ENCODE data around the gene LOXHD1. TPM values are rescaled to one million over a fixed set of nuclear protein-coding genes. Genes with fewer than 3 reads are reported as not detected.
A peak's percentile ranks its signal among the peaks of the same experiment; 100 is the strongest.

The LOXHD1 gene
- polyA plus RNA-seq, 6 donors from 2014 or later = not detected

GRCh38 chr18:46680784-46681695 lies 24.0 kb upstream of the LOXHD1 start:
- H3K36me3 Mint-ChIP-seq = no peaks in the 10 kb centered on the region
- H3K9me3 Mint-ChIP-seq = no peaks in the 10 kb centered on the region
- no peaks in the 10 kb centered on the region for H3K27me3 Mint-ChIP-seq
- no peak for DNase-seq
- H3K4me3 Mint-ChIP-seq = no peak overlapping the region
- H3K27ac Mint-ChIP-seq = peak overlapping the region in 1 of 6 donors; percentile 25
- H3K4me1 Mint-ChIP-seq = peaks cover 0 to 6% (median 0%) of the 10 kb centered on the region in 3 donors
- ATAC-seq (ENCODE audit: low read depth in 2 of 2) = no peak

DNA sequence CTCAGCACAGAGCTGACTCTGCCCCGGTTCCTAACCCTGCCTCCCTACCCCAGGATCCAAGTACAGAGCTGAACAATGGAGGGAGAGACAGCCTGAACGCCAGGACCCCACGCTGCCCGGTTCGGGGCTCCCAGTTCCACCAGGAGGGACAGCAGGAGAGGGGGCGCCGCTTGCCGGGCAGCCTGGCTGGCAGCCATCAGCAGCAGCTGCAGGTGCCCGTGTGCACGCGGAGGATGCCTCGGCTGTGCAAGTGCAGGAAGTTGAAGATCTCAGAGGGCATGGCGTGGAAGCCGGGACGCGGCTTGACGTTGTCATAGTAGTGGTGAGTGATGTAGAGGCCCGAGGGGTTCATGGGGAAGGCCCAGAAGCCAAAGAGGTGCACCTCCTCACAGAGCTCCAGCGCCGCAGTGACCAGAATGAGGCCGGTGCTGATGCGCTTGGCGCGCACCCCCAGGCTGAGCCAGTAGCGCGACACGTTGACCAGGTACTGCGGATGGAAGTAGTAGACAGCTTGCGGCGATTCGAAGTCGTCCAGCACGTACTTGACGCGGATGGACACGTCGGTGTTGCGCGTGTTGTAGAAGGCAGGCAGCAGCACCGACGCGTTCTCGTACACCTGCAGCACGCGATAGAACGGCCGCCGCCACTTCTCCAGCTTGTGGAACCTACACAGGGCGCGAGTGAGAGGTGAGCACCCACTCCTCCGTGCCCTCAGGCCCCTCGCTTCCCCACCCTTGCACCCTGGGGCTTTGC lies 23.0 kb upstream of the LOXHD1 start:
- Mint-ChIP-seq H3K9me3 (no peaks in the 10 kb centered on the region), H3K4me1 (peaks cover 0 to 6% (median 0%) of the 10 kb centered on the region in 3 donors)

DNA sequence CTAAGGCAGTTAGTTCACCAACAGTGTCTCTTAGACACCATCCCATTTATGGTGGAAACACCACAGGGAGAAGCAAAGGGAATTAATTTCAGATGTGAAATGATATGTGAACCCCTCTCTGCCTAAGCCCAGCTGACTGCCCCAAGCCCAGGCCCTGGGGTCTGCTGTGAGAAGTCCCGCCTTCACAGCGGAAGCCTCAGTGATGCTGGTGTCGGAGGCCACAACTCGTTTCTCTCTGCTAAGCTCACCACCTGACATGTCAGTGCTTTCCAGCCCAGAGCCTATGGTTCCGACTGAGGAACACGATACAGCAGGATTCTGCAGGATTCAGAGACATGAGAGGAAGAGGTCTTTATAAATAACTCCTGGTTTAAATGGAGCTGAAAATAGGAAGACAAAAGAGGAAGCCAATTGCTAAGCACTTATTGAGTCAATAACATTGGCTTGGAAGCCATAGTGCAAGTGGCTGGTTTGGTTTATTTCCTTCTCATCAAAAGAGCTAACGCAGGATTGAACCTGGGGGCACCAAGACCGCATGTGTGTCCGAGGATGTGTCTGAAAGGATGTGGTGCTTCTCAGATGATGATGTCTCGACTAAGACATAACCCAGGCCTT lies 21.9 kb upstream of the LOXHD1 start:
- peaks cover 0 to 18% (median 16%) of the 10 kb centered on the region in 3 donors for H3K27me3 Mint-ChIP-seq
- no peak overlapping the region for H3K4me3 Mint-ChIP-seq
- ATAC-seq (ENCODE audit: low read depth in 2 of 2) (no peak), DNase-seq (no peak)
- H3K9me3 Mint-ChIP-seq = no peaks in the 10 kb centered on the region
- no peaks in the 10 kb centered on the region for H3K36me3 Mint-ChIP-seq
- peaks cover 0 to 6% (median 0%) of the 10 kb centered on the region in 3 donors for H3K4me1 Mint-ChIP-seq
- no peak overlapping the region for H3K27ac Mint-ChIP-seq

More for the DNA sequence above, 23.0 kb upstream of the LOXHD1 start:
- Mint-ChIP-seq H3K27me3 (peaks cover 0 to 7% (median 5%) of the 10 kb centered on the region in 3 donors), H3K4me3 (no peak overlapping the region), H3K27ac (peak overlapping the region in 1 of 6 donors; percentile 18), H3K36me3 (no peaks in the 10 kb centered on the region)
- DNase-seq (no peak), ATAC-seq (ENCODE audit: low read depth in 2 of 2) (no peak)

DNA sequence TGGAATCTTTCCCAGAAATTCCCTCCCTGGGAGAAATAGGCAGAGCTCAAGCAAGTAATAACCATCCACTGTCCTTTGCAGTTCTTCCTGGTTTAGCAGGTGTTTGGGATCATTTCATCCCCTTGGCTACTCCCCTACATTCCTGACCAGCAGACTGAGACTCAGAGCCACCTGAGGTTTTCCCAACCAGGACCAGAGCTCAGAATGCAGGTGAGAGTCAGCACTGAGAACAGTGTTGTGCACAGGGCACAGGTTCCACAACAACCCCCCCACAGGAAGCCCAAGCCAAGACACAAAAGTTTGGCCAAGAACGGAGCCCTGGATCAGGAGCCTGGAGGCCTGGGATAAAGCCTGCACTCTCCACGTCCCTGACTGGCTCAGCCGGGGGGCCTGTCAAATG lies 21.0 kb upstream of the LOXHD1 start:
- Mint-ChIP-seq H3K4me3 (no peak overlapping the region), H3K9me3 (no peaks in the 10 kb centered on the region), H3K36me3 (no peaks in the 10 kb centered on the region), H3K4me1 (peaks cover 0 to 6% (median 0%) of the 10 kb centered on the region in 3 donors), H3K27ac (no peak overlapping the region), H3K27me3 (peaks cover 0 to 20% (median 19%) of the 10 kb centered on the region in 3 donors)
- ATAC-seq (ENCODE audit: low read depth in 2 of 2) = no peak
- DNase-seq = no peak

- Mint-ChIP-seq H3K27ac (no peak overlapping the region), H3K4me1 (peaks cover 0 to 6% (median 0%) of the 10 kb centered on the region in 3 donors), H3K27me3 (peaks cover 0 to 20% (median 19%) of the 10 kb centered on the region in 3 donors), H3K9me3 (no peaks in the 10 kb centered on the region), H3K36me3 (no peaks in the 10 kb centered on the region), H3K4me3 (no peak overlapping the region)
- DNase-seq = no peak
- no peak for ATAC-seq (ENCODE audit: low read depth in 2 of 2)
Measured at GRCh38 chr18:46677611-46678010, 20.6 kb upstream of the LOXHD1 start.

DNA sequence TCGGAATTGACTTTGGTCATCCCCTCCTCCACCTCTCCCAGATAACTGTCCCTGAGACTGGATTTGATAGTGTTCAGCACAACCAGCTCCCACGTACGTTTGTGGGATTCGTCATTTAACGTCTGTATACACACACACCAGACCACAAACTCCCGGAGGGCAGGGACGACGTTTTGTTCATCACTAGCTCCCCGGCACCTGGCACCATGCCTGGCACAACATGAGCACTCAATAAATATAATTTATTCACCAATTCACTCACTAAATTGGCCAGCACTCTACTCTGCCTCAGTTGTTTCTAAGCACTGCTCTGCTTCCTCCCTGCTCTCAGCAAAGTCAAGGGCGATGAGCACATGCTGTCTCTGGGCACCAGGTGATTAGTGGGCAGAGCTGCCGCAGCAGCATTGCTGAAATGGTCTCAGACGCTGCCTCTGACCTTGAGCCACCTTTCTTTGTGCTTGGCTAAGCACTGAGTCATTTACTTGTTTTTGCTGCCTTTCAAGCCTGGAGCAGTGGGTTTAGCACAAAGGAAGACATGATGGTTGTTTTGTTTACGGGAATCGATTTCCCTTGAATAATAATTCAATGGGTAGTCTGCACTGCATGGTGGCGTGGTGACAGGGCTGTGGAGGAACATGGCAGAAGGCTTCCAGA lies 19.3 kb upstream of the LOXHD1 start:
- H3K4me1 Mint-ChIP-seq = peaks cover 0 to 4% (median 2%) of the 10 kb centered on the region in 3 donors
- ATAC-seq (ENCODE audit: low read depth in 2 of 2) (no peak), DNase-seq (no peak)
- peaks cover 0 to 20% (median 19%) of the 10 kb centered on the region in 3 donors for H3K27me3 Mint-ChIP-seq
- H3K9me3 Mint-ChIP-seq = no peaks in the 10 kb centered on the region
- H3K4me3 Mint-ChIP-seq = no peak overlapping the region
- H3K36me3 Mint-ChIP-seq = no peaks in the 10 kb centered on the region
- no peak overlapping the region for H3K27ac Mint-ChIP-seq

- Mint-ChIP-seq H3K9me3 (no peaks in the 10 kb centered on the region), H3K27ac (no peak overlapping the region), H3K4me3 (no peak overlapping the region), H3K4me1 (peaks cover 0 to 2% (median 0%) of the 10 kb centered on the region in 3 donors), H3K36me3 (no peaks in the 10 kb centered on the region), H3K27me3 (peaks cover 0 to 20% (median 19%) of the 10 kb centered on the region in 3 donors)
- ATAC-seq (ENCODE audit: low read depth in 2 of 2) = no peak
- no peak for DNase-seq
Measured at GRCh38 chr18:46675112-46675511, 18.1 kb upstream of the LOXHD1 start.

DNA sequence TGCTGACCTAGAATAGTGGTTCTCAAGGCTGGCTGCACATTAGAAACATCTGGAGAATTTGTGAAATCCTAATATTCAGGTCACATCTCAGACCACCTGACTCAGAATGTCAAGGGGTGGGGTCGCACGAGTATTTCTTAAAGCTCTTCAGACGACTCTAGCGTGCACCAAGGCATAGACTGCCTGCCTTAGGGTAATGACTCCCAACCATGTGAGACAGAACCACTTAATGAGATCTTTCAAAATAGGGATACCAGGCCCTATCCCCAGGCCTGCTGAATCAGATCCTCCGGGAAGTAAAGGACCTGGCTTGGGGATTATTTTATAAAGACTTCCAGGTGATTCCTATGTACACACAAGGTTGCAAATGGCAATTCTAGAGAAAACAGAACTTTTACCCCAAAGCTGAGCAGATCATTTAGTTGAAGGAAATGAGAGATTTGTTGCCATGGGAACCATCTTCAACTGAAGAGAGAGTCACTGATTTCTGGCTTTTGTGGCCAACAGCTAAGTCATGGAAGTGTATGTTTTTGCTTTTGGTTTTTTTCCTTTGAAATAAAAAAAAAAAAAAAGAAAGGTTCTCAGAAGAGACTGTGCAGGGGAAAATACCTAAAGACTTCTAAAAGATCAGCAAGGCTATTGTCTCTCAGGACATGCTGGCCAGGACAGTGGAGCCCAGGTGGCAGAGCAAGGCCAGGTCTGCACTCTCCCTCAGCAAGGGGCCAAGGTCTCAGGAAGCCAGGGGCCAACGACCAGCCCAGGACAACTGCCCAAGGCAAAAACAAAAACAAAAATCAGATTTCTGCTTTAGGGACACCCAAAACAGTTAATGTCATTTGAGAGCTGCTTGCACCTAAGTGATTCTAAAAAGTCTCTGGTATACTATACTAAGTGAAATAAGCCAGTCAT lies 15.3 kb upstream of the LOXHD1 start:
- no peak overlapping the region for H3K4me3 Mint-ChIP-seq
- H3K27ac Mint-ChIP-seq = no peak overlapping the region
- H3K27me3 Mint-ChIP-seq = peaks cover 0 to 36% (median 30%) of the 10 kb centered on the region in 3 donors
- H3K9me3 Mint-ChIP-seq = no peaks in the 10 kb centered on the region
- peaks cover 0 to 2% (median 0%) of the 10 kb centered on the region in 3 donors for H3K4me1 Mint-ChIP-seq
- ATAC-seq (ENCODE audit: low read depth in 2 of 2) (no peak), DNase-seq (no peak)
- H3K36me3 Mint-ChIP-seq = no peaks in the 10 kb centered on the region

- no peak for ATAC-seq (ENCODE audit: low read depth in 2 of 2)
- no peak overlapping the region for H3K4me3 Mint-ChIP-seq
- no peaks in the 10 kb centered on the region for H3K36me3 Mint-ChIP-seq
- H3K27ac Mint-ChIP-seq = no peak overlapping the region
- peaks cover 0 to 2% (median 0%) of the 10 kb centered on the region in 3 donors for H3K4me1 Mint-ChIP-seq
- H3K9me3 Mint-ChIP-seq = peaks cover 0 to 1% (median 0%) of the 10 kb centered on the region in 7 donors
- no peak for DNase-seq
- peaks cover 11 to 30% (median 25%) of the 10 kb centered on the region in 3 donors for H3K27me3 Mint-ChIP-seq
Measured at GRCh38 chr18:46668694-46669093, 11.7 kb upstream of the LOXHD1 start.

- Mint-ChIP-seq H3K9me3 (peaks cover 0 to 3% (median 0%) of the 10 kb centered on the region in 7 donors), H3K4me3 (no peak overlapping the region), H3K36me3 (no peaks in the 10 kb centered on the region), H3K4me1 (peaks cover 0 to 2% (median 0%) of the 10 kb centered on the region in 3 donors), H3K27ac (no peak overlapping the region), H3K27me3 (peaks cover 14 to 36% (median 27%) of the 10 kb centered on the region in 3 donors)
- no peak for ATAC-seq (ENCODE audit: low read depth in 2 of 2)
- DNase-seq = no peak
Measured at GRCh38 chr18:46668135-46668534, 11.1 kb upstream of the LOXHD1 start.

GRCh38 chr18:46663539-46663938 lies 6.5 kb upstream of the LOXHD1 start:
- ATAC-seq (ENCODE audit: low read depth in 2 of 2) (no peak), DNase-seq (no peak)
- no peaks in the 10 kb centered on the region for H3K36me3 Mint-ChIP-seq
- no peaks in the 10 kb centered on the region for H3K4me1 Mint-ChIP-seq
- peak overlapping the region in 1 of 6 donors; percentile 40 for H3K27ac Mint-ChIP-seq
- peaks cover 18 to 34% (median 20%) of the 10 kb centered on the region in 3 donors for H3K27me3 Mint-ChIP-seq
- no peak overlapping the region for H3K4me3 Mint-ChIP-seq
- peaks cover 0 to 3% (median 0%) of the 10 kb centered on the region in 7 donors for H3K9me3 Mint-ChIP-seq
